A549 (cell line): ENCODE measurements around the gene ZNF304.

ENCODE experiments used
- EHF ChIP-seq: fragments of 250-450 bp; sonication (Bioruptor Pico); IDR thresholded peaks from 2 replicates; pipeline ENCODE4 v1.5.0; 2020; ENCODE audit warnings: mild to moderate bottlenecking
- JUNB ChIP-seq: fragments of >200 bp; sonication (Bioruptor Twin); formaldehyde crosslinking; IDR thresholded peaks from 2 replicates; pipeline ENCODE4 v1.6.1; 2016
- KDM1A ChIP-seq: fragments of 200-600 bp; sonication (generic); IDR thresholded peaks from 2 replicates; pipeline ENCODE4 v1.6.1; 2016; ENCODE audit warnings: low read depth, mild to moderate bottlenecking
- MAFK ChIP-seq: fragments of 450-650 bp; IDR thresholded peaks from 2 replicates; pipeline ENCODE4 v1.6.1; 2014; ENCODE audit not compliant: partially characterized antibody
- NFE2L2 ChIP-seq: fragments of 150-350 bp; conservative IDR thresholded peaks from 2 replicates; pipeline ENCODE4 v1.6.1; 2014; ENCODE audit warnings: low read length
- NR3C1 ChIP-seq: fragments of >200 bp; sonication (Bioruptor Twin); formaldehyde crosslinking; IDR thresholded peaks from 3 replicates; pipeline ENCODE4 v1.6.1; 2017
- POLR2A ChIP-seq: IDR thresholded peaks from 2 replicates; pipeline ENCODE4 v1.6.1; 2012; ENCODE audit warnings: mild to moderate bottlenecking, low read length
- RAD21 ChIP-seq, 2 experiments: fragments of >200 bp in 1 of 2; sonication (Bioruptor Twin) in 1 of 2; formaldehyde crosslinking in 1 of 2; IDR thresholded peaks in 1 of 2; conservative IDR thresholded peaks in 1 of 2; 2 replicates in 1 of 2; 3 replicates in 1 of 2; pipeline ENCODE4 v1.6.1; 2012 to 2018; ENCODE audit warnings: inconsistent platforms in 1 of 2
- RNF2 ChIP-seq: fragments of 200-600 bp; sonication (generic); IDR thresholded peaks from 2 replicates; pipeline ENCODE4 v1.6.1; 2016; ENCODE audit warnings: low read depth, mild to moderate bottlenecking, antibody characterized with exemption, moderate library complexity, borderline replicate concordance
- TF ChIP-seq, protein P1 (sequence below): fragments of 450-650 bp; IDR thresholded peaks from 2 replicates; pipeline ENCODE4 v1.6.1; 2014; ENCODE audit warnings: antibody characterized with exemption
- TF ChIP-seq, protein P2 (sequence below): IDR thresholded peaks from 2 replicates; pipeline ENCODE4 v1.6.1; 2012; ENCODE audit warnings: low read depth, borderline replicate concordance
- TF ChIP-seq, protein P3 (sequence below): fragments of >200 bp; sonication (Bioruptor Twin); formaldehyde crosslinking; IDR thresholded peaks from 3 replicates; pipeline ENCODE4 v1.5.1; 2016

DNA sequence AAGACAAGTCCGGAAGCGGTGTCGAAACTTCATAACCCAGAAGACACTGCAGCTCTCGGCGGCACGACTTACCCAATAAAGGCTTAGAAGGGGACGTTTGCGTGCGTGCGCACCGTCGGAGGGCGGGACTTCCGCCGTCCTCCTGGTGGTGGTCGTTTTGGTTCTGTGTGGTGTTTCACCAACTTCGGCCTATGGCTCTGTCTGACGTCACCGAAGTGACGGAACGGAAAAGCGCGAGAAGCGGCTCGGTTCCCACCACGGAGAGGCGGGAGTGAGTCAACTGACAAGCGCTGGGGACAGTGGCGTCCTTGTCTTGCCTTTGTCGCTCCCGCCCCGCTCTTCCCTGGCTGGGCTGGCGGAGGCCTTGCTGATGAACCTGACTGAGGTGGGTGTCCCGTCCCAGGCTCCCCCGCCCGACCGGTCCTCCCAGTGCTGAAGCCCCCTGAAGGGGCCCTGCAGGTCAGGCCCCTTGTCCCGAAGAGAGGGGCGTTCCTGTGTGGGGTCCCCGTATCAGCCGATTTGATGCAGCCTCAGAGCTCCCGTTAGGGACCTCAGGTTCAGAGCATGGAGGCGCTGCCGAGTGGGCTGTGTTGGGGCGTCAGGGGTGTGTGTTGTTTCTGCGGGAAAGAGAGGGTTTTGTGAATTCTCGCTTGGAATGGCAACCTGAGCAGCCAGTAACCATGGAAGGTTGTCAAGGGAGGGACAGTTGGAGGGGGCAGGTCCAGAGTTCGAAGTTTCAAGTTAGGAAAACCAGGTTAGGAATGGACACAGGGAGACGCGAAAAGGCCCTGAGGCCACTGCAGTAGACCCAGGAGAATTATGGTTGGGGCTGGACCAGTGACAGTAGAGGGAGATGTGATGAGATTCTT is 38.9 kb downstream of the ZNF304 start, which contains the start of gene ZNF548:
- TF ChIP-seq KDM1A (no peak), MAFK (no peak), EHF (no peak), NR3C1 (no peak), POLR2A (no peak), JUNB (no peak), RNF2 (no peak), RAD21 (conservative IDR thresholded peaks at IDR 0.05 in 1 of 2, IDR thresholded peaks at IDR 0.05 in 1 of 2) (no peak; a peak in 1 of 5 replicates), NFE2L2 (no peak)
- TF ChIP-seq, protein P1, sequence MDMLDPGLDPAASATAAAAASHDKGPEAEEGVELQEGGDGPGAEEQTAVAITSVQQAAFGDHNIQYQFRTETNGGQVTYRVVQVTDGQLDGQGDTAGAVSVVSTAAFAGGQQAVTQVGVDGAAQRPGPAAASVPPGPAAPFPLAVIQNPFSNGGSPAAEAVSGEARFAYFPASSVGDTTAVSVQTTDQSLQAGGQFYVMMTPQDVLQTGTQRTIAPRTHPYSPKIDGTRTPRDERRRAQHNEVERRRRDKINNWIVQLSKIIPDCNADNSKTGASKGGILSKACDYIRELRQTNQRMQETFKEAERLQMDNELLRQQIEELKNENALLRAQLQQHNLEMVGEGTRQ: no peak
- TF ChIP-seq, protein P2, sequence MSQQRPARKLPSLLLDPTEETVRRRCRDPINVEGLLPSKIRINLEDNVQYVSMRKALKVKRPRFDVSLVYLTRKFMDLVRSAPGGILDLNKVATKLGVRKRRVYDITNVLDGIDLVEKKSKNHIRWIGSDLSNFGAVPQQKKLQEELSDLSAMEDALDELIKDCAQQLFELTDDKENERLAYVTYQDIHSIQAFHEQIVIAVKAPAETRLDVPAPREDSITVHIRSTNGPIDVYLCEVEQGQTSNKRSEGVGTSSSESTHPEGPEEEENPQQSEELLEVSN: peak; percentile 77
- TF ChIP-seq, protein P3, sequence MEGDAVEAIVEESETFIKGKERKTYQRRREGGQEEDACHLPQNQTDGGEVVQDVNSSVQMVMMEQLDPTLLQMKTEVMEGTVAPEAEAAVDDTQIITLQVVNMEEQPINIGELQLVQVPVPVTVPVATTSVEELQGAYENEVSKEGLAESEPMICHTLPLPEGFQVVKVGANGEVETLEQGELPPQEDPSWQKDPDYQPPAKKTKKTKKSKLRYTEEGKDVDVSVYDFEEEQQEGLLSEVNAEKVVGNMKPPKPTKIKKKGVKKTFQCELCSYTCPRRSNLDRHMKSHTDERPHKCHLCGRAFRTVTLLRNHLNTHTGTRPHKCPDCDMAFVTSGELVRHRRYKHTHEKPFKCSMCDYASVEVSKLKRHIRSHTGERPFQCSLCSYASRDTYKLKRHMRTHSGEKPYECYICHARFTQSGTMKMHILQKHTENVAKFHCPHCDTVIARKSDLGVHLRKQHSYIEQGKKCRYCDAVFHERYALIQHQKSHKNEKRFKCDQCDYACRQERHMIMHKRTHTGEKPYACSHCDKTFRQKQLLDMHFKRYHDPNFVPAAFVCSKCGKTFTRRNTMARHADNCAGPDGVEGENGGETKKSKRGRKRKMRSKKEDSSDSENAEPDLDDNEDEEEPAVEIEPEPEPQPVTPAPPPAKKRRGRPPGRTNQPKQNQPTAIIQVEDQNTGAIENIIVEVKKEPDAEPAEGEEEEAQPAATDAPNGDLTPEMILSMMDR: no peak
